Erythroblast (primary cell): ENCODE data around the gene TMEM106A.

ENCODE experiments used
- GATA1 ChIP-seq: IDR thresholded peaks from 2 replicates; pipeline ENCODE4 v1.6.1; 2011; ENCODE audit warnings: low read depth, mild to moderate bottlenecking, control low read depth, low read length, moderate library complexity
- POLR2A ChIP-seq: IDR thresholded peaks from 2 replicates; pipeline ENCODE4 v1.6.1; 2011; ENCODE audit warnings: mild to moderate bottlenecking, low read length

GRCh38 chr17:43170140-43170765, 41.4 kb upstream of the TMEM106A start:
- TF ChIP-seq POLR2A (no peak), GATA1 (no peak)
